ENCODE results near the gene HOXD12. TPM values are rescaled to one million over a fixed set of nuclear protein-coding genes. Genes with fewer than 3 reads are reported as not detected.

HOXD12 gene
- total RNA-seq, 1 experiment from 2014 or later = 0.13 TPM

GRCh38 chr2:176107731-176108181 lies 8.2 kb downstream of the HOXD12 start:
- DNase-seq (ENCODE audit: low read depth, low spot score) (no peak), ATAC-seq (no peak)
- no peaks in the 10 kb centered on the region for H3K36me3 ChIP-seq (ENCODE audit: control insufficient read depth, insufficient read depth, low read length)
- H3K27ac ChIP-seq (ENCODE audit: low read length) = no peak overlapping the region
- H3K9me3 ChIP-seq (ENCODE audit: control insufficient read depth, insufficient read depth, low read depth, low read length) = no peaks in the 10 kb centered on the region
- H3K4me1 ChIP-seq (ENCODE audit: control insufficient read depth, insufficient read depth, low read length) = peaks cover 8% of the 10 kb centered on the region
- no peak for TF ChIP-seq REST (IDR thresholded peaks at IDR 0.05; ENCODE audit: insufficient read depth in 1 of 2, low read depth in 2 of 2, low read length in 1 of 2)
- no peak for TF ChIP-seq CTCF (IDR thresholded peaks at IDR 0.05)
- no peak for TF ChIP-seq POLR2AphosphoS5 (IDR thresholded peaks at IDR 0.05; ENCODE audit: low read depth, low read length)
- TF ChIP-seq SIN3A (IDR thresholded peaks at IDR 0.05; ENCODE audit: borderline replicate concordance, insufficient read depth, low read depth, low read length) = no peak
- no peak for TF ChIP-seq TCF7L2 (IDR thresholded peaks at IDR 0.05; ENCODE audit: low read depth, low read length)
- POLR2A ChIA-PET = no interaction called here
- H3K4me3 ChIP-seq (ENCODE audit: low read depth in 2 of 2, low read length in 2 of 2) = no peak overlapping the region
- intact Hi-C loops (cut with micrococcal nuclease; ENCODE audit: unreplicated experiment) = no loop called here
- CTCF ChIA-PET = no interaction called here
- 0 out of 2 replicates have a peak, but pooled peaks cover 3% of the 10 kb centered on the region for H3K27me3 ChIP-seq (ENCODE audit: control insufficient read depth, insufficient read depth, low read length)
- in situ Hi-C loops (cut with HindIII; ENCODE audit: low pct_unique_long_range_greater_than_20kb, low sequenced_read_pairs) = no loop called here
- no TSS peak for BruUV-seq (replicated peaks)

- Histone ChIP-seq H3K36me3 (ENCODE audit: control insufficient read depth, insufficient read depth, low read length) (no peaks in the 10 kb centered on the region), H3K27ac (ENCODE audit: low read length) (no peak overlapping the region), H3K4me1 (ENCODE audit: control insufficient read depth, insufficient read depth, low read length) (peaks cover 4% of the 10 kb centered on the region; the same call in 1 of the 2 replicates), H3K4me3 (ENCODE audit: low read depth in 2 of 2, low read length in 2 of 2) (no peak overlapping the region), H3K9me3 (ENCODE audit: control insufficient read depth, insufficient read depth, low read depth, low read length) (no peaks in the 10 kb centered on the region), H3K27me3 (ENCODE audit: control insufficient read depth, insufficient read depth, low read length) (0 out of 2 replicates have a peak, but pooled peaks cover 5% of the 10 kb centered on the region)
- no peak for DNase-seq (ENCODE audit: low read depth, low spot score)
- ChIA-PET POLR2A (no interaction called here), CTCF (interaction anchor here (0.6 kb wide), 1 partner anchor 790 kb away, joined by 3 read pairs; no protein-coding TSS in a partner anchor)
- no peak for TF ChIP-seq POLR2AphosphoS5 (IDR thresholded peaks at IDR 0.05; ENCODE audit: low read depth, low read length)
- no peak for TF ChIP-seq CTCF (IDR thresholded peaks at IDR 0.05)
- TF ChIP-seq SIN3A (IDR thresholded peaks at IDR 0.05; ENCODE audit: borderline replicate concordance, insufficient read depth, low read depth, low read length) = no peak
- no peak for TF ChIP-seq TCF7L2 (IDR thresholded peaks at IDR 0.05; ENCODE audit: low read depth, low read length)
- TF ChIP-seq REST (IDR thresholded peaks at IDR 0.05; ENCODE audit: insufficient read depth in 1 of 2, low read depth in 2 of 2, low read length in 1 of 2) = no peak
- ATAC-seq = no peak
- intact Hi-C loops (cut with micrococcal nuclease; ENCODE audit: unreplicated experiment) (no loop called here), in situ Hi-C loops (cut with HindIII; ENCODE audit: low pct_unique_long_range_greater_than_20kb, low sequenced_read_pairs) (no loop called here)
- no TSS peak for BruUV-seq (replicated peaks)
Observed at GRCh38 chr2:176109192-176109901, 9.8 kb downstream of the HOXD12 start.

Data from Panc1 (cell line).